Sigmoid colon (tissue), 4 donors: ENCODE measurements around the gene PCDHGA8.

ENCODE experiments used
- CTCF ChIP-seq, 4 experiments: fragments of 450-650 bp in 3 of 4; fragments of 200-600 bp in 1 of 4; IDR thresholded peaks; one replicate each; pipeline ENCODE4 v1.5.1; 2016 to 2019; ENCODE audit warnings: antibody characterized with exemption in 4 of 4, mild to moderate bottlenecking in 3 of 4, moderate library complexity in 2 of 4
- EP300 ChIP-seq, 4 donors: sonication (generic); formaldehyde crosslinking; IDR thresholded peaks; one replicate each; pipeline ENCODE4 v1.6.1; 2017; ENCODE audit warnings: antibody characterized with exemption in 4 of 4
- POLR2A ChIP-seq, 2 donors: fragments of 450-650 bp; IDR thresholded peaks; one replicate each; pipeline ENCODE4 v1.6.1; 2016; ENCODE audit warnings: antibody characterized with exemption in 2 of 2, mild to moderate bottlenecking in 2 of 2, moderate library complexity in 2 of 2
- POLR2AphosphoS5 ChIP-seq, 4 donors: sonication (generic); formaldehyde crosslinking; IDR thresholded peaks; one replicate each; pipeline ENCODE4 v1.6.1; 2017; ENCODE audit warnings: antibody characterized with exemption in 4 of 4

GRCh38 chr5:141343242-141343952 lies 49.0 kb upstream of the PCDHGA8 start, which contains the start of gene PCDHGA3:
- TF ChIP-seq CTCF (IDR thresholded peaks at IDR 0.05): no peak
- TF ChIP-seq POLR2AphosphoS5 (IDR thresholded peaks at IDR 0.05): no peak
- TF ChIP-seq POLR2A (IDR thresholded peaks at IDR 0.05): no peak
- no peak for TF ChIP-seq EP300 (IDR thresholded peaks at IDR 0.05)
